Muscle of leg (tissue), 11 donors: ENCODE data around the gene PRKD1. TPM values are rescaled to one million over a fixed set of nuclear protein-coding genes. Genes with fewer than 3 reads are reported as not detected.

Experiments
- DNase-seq: peaks from one replicate; pipeline ENCODE4 v3.0.0; 2013
- H3K27ac ChIP-seq: one replicate; pipeline ENCODE4 v1.5.1; 2013; ENCODE audit warnings: mild to moderate bottlenecking, low read length, control low read depth
- H3K27me3 ChIP-seq: one replicate; pipeline ENCODE4 v1.6.1; 2013; ENCODE audit warnings: low read length; ENCODE audit not compliant: control insufficient read depth, insufficient read depth
- H3K36me3 ChIP-seq: one replicate; pipeline ENCODE4 v1.6.1; 2013; ENCODE audit warnings: low read length; ENCODE audit not compliant: control insufficient read depth, insufficient read depth
- H3K4me1 ChIP-seq: one replicate; pipeline ENCODE4 v1.6.1; 2013; ENCODE audit warnings: low read length; ENCODE audit not compliant: control insufficient read depth, insufficient read depth
- H3K4me3 ChIP-seq: one replicate; pipeline ENCODE4 v1.5.1; 2013; ENCODE audit warnings: low read length, control low read depth
- H3K9me3 ChIP-seq: replicated peaks from 2 replicates; pipeline ENCODE4 v1.6.1; 2013; ENCODE audit warnings: low read depth, low read length; ENCODE audit not compliant: control insufficient read depth
- WGBS: methylation state at CpG from one replicate; pipeline ENCODE4 v1.1.5; 2013; ENCODE audit warnings: missing lambda C conversion rate; ENCODE audit not compliant: insufficient coverage; 5-methylcytosine and 5-hydroxymethylcytosine counted together
- polyA plus RNA-seq, 8 donors: library from polyadenylated mRNA; unstranded; fragments of 120-200 nt; gene quantifications; one replicate each; pipeline versions ENCODE4 v1.2.1 to v1.2.3, GENCODE V29; 2013; ENCODE audit warnings: inconsistent platforms in 1 of 8, low replicate concordance in 1 of 8; ENCODE audit not compliant: insufficient read length in 8 of 8, insufficient read depth in 1 of 8
- total RNA-seq: library from RNA; stranded (reverse); fragments of 120-200 nt; gene quantifications from one replicate; pipeline ENCODE4 v1.2.4, GENCODE V29; 2013

The PRKD1 gene
- total and polyA plus RNA-seq, 9 donors, result 14.0 to 31.2 (median 22.4) TPM

- WGBS, result no CpG with 5 or more reads among the region's 3 CpGs
- H3K27me3 ChIP-seq, result no peaks in the 10 kb centered on the region
- no peaks in the 10 kb centered on the region for H3K36me3 ChIP-seq
- no peak for DNase-seq
- H3K4me3 ChIP-seq, result no peak overlapping the region
- H3K27ac ChIP-seq, result no peak overlapping the region
- no peaks in the 10 kb centered on the region for H3K9me3 ChIP-seq
- H3K4me1 ChIP-seq, result no peaks in the 10 kb centered on the region
Observed at GRCh38 chr14:29804481-29805266, 123.0 kb downstream of the PRKD1 start.

DNA sequence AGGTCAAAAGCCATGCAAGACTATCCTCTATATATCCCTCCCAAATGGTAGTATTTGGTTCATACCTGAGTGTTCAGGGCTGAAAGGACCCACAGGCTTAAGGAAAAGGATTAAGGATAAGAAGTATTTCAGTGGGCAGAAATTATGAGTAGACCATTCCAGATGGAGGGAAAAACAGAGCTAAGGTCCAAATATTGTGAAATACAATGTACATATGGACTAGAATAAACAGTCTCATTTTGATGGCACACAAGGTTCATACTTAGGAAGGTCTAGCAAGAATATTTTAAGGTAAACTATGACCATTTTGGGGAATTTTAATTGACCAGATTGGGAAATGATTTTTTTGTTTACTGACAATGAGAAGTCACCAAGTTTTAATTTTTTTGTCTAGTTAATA, 124.6 kb downstream of the PRKD1 start:
- H3K4me3 ChIP-seq, result no peak overlapping the region
- no peak overlapping the region for H3K27ac ChIP-seq
- DNase-seq, result no peak
- no peaks in the 10 kb centered on the region for H3K9me3 ChIP-seq
- H3K4me1 ChIP-seq, result no peaks in the 10 kb centered on the region
- no peaks in the 10 kb centered on the region for H3K36me3 ChIP-seq
- H3K27me3 ChIP-seq, result no peaks in the 10 kb centered on the region

DNA sequence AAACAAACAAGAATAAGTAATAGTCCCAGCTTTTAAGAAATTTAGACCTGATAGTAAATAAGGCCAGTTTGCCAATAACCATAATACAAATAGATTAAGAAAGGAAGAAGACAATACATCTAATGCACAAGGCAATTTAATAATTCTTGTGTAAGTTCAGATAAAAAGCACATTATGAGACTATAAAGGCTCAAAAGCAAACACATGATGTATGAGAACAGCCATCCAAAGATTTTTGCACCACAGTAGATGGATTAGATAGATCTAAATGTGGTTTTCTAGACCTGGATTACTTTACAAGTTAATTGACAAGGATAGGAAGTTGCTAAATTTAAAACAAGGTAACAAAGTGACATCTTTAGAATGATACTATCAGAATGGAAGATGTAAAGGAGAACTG, 125.4 kb downstream of the PRKD1 start:
- no peak overlapping the region for H3K27ac ChIP-seq
- H3K4me3 ChIP-seq, result no peak overlapping the region

DNA sequence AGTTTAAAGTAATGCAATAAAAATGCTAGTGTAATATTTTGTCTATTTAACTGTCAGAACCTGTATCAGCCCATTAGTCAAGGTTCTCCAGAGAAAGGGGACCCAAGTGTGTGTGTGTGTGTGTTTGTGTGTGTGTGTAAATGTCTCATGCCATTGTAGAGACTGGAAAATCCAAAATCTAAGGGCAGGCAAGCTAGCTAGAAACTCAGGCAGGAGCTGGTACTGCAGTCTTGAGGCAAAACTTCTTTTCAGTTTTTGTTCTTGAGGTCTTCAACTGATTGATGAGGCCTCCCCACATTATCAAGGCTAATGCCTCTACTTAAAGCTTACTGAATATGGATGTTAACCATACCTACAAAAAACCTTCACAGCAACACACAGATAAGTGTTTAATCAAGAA, 126.7 kb downstream of the PRKD1 start:
- Histone ChIP-seq H3K4me3 (no peak overlapping the region), H3K4me1 (no peaks in the 10 kb centered on the region), H3K27me3 (no peaks in the 10 kb centered on the region), H3K9me3 (no peaks in the 10 kb centered on the region), H3K36me3 (no peaks in the 10 kb centered on the region), H3K27ac (no peak overlapping the region)
- DNase-seq, result no peak

More for the DNA sequence above, 125.4 kb downstream of the PRKD1 start:
- DNase-seq, result no peak
- Histone ChIP-seq H3K4me1 (no peaks in the 10 kb centered on the region), H3K27me3 (no peaks in the 10 kb centered on the region), H3K9me3 (no peaks in the 10 kb centered on the region), H3K36me3 (no peaks in the 10 kb centered on the region)

- no peaks in the 10 kb centered on the region for H3K36me3 ChIP-seq
Observed at GRCh38 chr14:29799464-29800095, 128.1 kb downstream of the PRKD1 start.

DNA sequence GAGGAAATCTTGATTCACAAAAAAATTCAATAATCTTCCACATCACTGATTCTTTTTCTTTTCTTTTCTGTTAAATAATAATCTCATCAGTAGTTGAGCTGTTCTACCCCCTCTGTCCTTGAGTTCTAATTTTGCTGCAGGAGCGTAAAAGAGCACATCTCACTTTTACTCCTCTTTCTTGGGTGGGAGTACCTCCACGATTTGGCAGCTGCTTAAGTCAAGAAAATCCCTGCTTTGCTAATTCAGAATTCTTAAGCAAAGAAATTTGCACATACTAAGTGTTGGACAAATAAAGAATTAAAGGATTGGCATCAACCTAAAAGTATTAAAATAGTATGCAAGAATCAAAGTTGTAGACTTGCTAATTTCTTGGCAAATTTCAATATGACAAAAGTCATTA, 128.8 kb downstream of the PRKD1 start:
- Histone ChIP-seq H3K4me3 (no peak overlapping the region), H3K4me1 (no peaks in the 10 kb centered on the region), H3K27me3 (no peaks in the 10 kb centered on the region), H3K27ac (no peak overlapping the region), H3K9me3 (no peaks in the 10 kb centered on the region), H3K36me3 (no peaks in the 10 kb centered on the region)
- DNase-seq, result no peak
- WGBS, result no CpG with 5 or more reads among the region's 2 CpGs

More at GRCh38 chr14:29799464-29800095, 128.1 kb downstream of the PRKD1 start:
- no peaks in the 10 kb centered on the region for H3K9me3 ChIP-seq
- H3K27ac ChIP-seq, result no peak overlapping the region
- H3K4me3 ChIP-seq, result no peak overlapping the region
- no peaks in the 10 kb centered on the region for H3K4me1 ChIP-seq
- 68% methylated on average over 4 of the region's 6 CpGs for WGBS
- DNase-seq, result no peak
- no peaks in the 10 kb centered on the region for H3K27me3 ChIP-seq

- Histone ChIP-seq H3K27ac (no peak overlapping the region), H3K4me1 (no peaks in the 10 kb centered on the region), H3K9me3 (no peaks in the 10 kb centered on the region), H3K4me3 (no peak overlapping the region), H3K27me3 (no peaks in the 10 kb centered on the region), H3K36me3 (no peaks in the 10 kb centered on the region)
- DNase-seq, result no peak
- no CpG with 5 or more reads among the region's 2 CpGs for WGBS
Observed at GRCh38 chr14:29798108-29798663, 129.5 kb downstream of the PRKD1 start.

DNA sequence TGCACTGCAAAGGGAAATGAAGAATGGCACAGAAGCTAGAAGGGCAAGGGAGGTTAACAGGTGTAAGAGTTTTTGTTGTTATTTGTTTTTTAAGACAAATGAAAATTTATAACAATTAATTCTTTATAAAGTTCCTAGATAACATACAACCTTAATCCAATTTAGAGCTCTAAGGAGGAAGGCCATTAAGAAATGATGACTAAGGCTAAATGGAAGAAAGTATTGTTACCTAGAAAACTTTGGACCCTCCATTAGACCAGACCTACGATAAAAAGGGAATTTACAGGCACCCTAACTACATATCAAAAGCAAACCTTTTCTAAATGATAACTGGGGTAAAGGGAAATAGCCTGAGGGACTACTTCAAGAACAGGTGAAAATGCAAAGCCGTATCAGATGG, 130.8 kb downstream of the PRKD1 start:
- H3K27me3 ChIP-seq, result no peaks in the 10 kb centered on the region
- no peak for DNase-seq
- no peaks in the 10 kb centered on the region for H3K9me3 ChIP-seq
- no peaks in the 10 kb centered on the region for H3K36me3 ChIP-seq
- H3K4me3 ChIP-seq, result no peak overlapping the region
- no peaks in the 10 kb centered on the region for H3K4me1 ChIP-seq
- WGBS, result no CpG with 5 or more reads among the region's 2 CpGs
- H3K27ac ChIP-seq, result no peak overlapping the region

DNA sequence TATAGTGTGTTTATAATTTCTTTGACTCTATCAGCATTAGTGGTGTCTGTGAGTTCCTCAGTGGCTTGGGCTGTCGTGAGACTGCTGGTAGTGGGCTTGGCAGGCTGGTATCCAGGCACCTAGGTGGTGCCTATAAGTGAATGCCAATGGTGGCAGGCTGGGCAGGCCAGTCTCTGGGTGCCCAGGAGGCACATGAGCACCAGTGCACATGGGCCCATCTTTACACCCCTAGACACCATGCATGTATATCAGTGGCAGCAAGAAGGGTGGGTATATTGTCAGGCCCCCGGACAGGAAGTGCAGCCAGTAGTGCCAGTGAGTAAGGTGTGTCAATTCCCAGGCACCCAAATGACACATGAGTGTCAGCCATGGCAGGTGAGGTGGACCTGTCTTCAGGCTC, 138.2 kb downstream of the PRKD1 start:
- no peak for DNase-seq
- H3K4me1 ChIP-seq, result no peaks in the 10 kb centered on the region
- H3K36me3 ChIP-seq, result no peaks in the 10 kb centered on the region
- H3K27ac ChIP-seq, result no peak overlapping the region
- no peak overlapping the region for H3K4me3 ChIP-seq
- H3K27me3 ChIP-seq, result no peaks in the 10 kb centered on the region
- WGBS, result 100% methylated on average over 1 of the region's 2 CpGs
- H3K9me3 ChIP-seq, result peaks cover 3% of the 10 kb centered on the region

GRCh38 chr14:29788093-29788492, 139.6 kb downstream of the PRKD1 start:
- no peak overlapping the region for H3K4me3 ChIP-seq
- peaks cover 6% of the 10 kb centered on the region for H3K9me3 ChIP-seq
- no peaks in the 10 kb centered on the region for H3K4me1 ChIP-seq
- no CpG with 5 or more reads among the region's 2 CpGs for WGBS
- DNase-seq, result no peak
- H3K36me3 ChIP-seq, result no peaks in the 10 kb centered on the region
- no peak overlapping the region for H3K27ac ChIP-seq
- H3K27me3 ChIP-seq, result no peaks in the 10 kb centered on the region
